CD8-positive, alpha-beta memory T cell (primary cell): ENCODE measurements around the gene NPTN. TPM values are rescaled to one million over a fixed set of nuclear protein-coding genes. Genes with fewer than 3 reads are reported as not detected.

Experiments
- CTCF ChIA-PET: fragments of 350-600 bp; sonication (Branson Sonifier 250); formaldehyde crosslinking; loops from one replicate; lab custom pipeline; 2021; ENCODE audit warnings: antibody characterized with exemption; lab: Charles Lee
- POLR2A ChIA-PET: fragments of 350-600 bp; sonication (Branson Sonifier 250); formaldehyde crosslinking; loops from one replicate; lab custom pipeline; 2021; ENCODE audit warnings: antibody characterized with exemption; lab: Charles Lee
- DNase-seq, 5 donors: peaks; one replicate each; pipeline versions ENCODE4 v3.0.0 to v3.0.0-alpha.2; 2020 to 2022; ENCODE audit warnings: mixed read lengths in 1 of 5
- H3K27ac ChIP-seq: one replicate; pipeline ENCODE4 v1.7.0; 2013; ENCODE audit warnings: low read depth, mild to moderate bottlenecking, low read length, moderate library complexity
- H3K27me3 ChIP-seq: 2 replicates; pipeline ENCODE4 v1.7.0; 2013; ENCODE audit warnings: low read length, mild to moderate bottlenecking; ENCODE audit not compliant: insufficient read depth, poor library complexity, severe bottlenecking
- H3K36me3 ChIP-seq: 2 replicates; pipeline ENCODE4 v1.7.0; 2013; ENCODE audit warnings: mild to moderate bottlenecking, low read length, moderate library complexity; ENCODE audit not compliant: insufficient read depth
- H3K4me1 ChIP-seq: 2 replicates; pipeline ENCODE4 v1.7.0; 2013; ENCODE audit warnings: mild to moderate bottlenecking, low read length, moderate library complexity; ENCODE audit not compliant: insufficient read depth
- H3K4me3 ChIP-seq: 2 replicates; pipeline ENCODE4 v1.7.0; 2013; ENCODE audit warnings: mild to moderate bottlenecking, low read length
- H3K9me3 ChIP-seq: 2 replicates; pipeline ENCODE4 v1.7.0; 2013; ENCODE audit warnings: mild to moderate bottlenecking, low read length
- H3K27ac Mint-ChIP-seq, 8 donors: one replicate each; pipeline ENCODE4 v1.8.0; 2020 to 2021; ENCODE audit warnings: mixed read lengths in 8 of 8, mild to moderate bottlenecking in 6 of 8, inconsistent platforms in 3 of 8, moderate library complexity in 3 of 8
- H3K27me3 Mint-ChIP-seq, 2 donors: one replicate each; pipeline ENCODE4 v1.8.0; 2020 to 2021; ENCODE audit warnings: mixed read lengths in 2 of 2, mild to moderate bottlenecking in 1 of 2, moderate library complexity in 1 of 2
- H3K36me3 Mint-ChIP-seq, 3 donors: one replicate each; pipeline ENCODE4 v1.8.0; 2020 to 2021; ENCODE audit warnings: mixed read lengths in 3 of 3, inconsistent platforms in 1 of 3, mild to moderate bottlenecking in 1 of 3
- H3K4me1 Mint-ChIP-seq, 3 donors: one replicate each; pipeline ENCODE4 v1.8.0; 2020 to 2021; ENCODE audit warnings: mixed read lengths in 3 of 3, inconsistent platforms in 1 of 3, mild to moderate bottlenecking in 1 of 3
- H3K4me3 Mint-ChIP-seq, 7 donors: one replicate each; pipeline ENCODE4 v1.8.0; 2020 to 2021; ENCODE audit warnings: mixed read lengths in 7 of 7, mild to moderate bottlenecking in 6 of 7, moderate library complexity in 4 of 7, inconsistent platforms in 2 of 7
- H3K9me3 Mint-ChIP-seq, 5 donors: one replicate each; pipeline ENCODE4 v1.8.0; 2020 to 2022; ENCODE audit warnings: mixed read lengths in 5 of 5, mild to moderate bottlenecking in 3 of 5, moderate library complexity in 2 of 5, inconsistent platforms in 1 of 5
- polyA plus RNA-seq: library from polyadenylated mRNA; unstranded; fragments of 300-500 nt; fragmentation: Illumina TruSeq; gene quantifications from one replicate; pipeline ENCODE4 v1.2.3, GENCODE V29; 2021
- total RNA-seq, 2 experiments: library from RNA; stranded (reverse); gene quantifications; one replicate each; pipeline ENCODE4 v1.2.3, GENCODE V29; 2021

NPTN gene
- total and polyA plus RNA-seq, 3 experiments from 2014 or later = 46.1 to 58.5 (median 55.8) TPM

DNA sequence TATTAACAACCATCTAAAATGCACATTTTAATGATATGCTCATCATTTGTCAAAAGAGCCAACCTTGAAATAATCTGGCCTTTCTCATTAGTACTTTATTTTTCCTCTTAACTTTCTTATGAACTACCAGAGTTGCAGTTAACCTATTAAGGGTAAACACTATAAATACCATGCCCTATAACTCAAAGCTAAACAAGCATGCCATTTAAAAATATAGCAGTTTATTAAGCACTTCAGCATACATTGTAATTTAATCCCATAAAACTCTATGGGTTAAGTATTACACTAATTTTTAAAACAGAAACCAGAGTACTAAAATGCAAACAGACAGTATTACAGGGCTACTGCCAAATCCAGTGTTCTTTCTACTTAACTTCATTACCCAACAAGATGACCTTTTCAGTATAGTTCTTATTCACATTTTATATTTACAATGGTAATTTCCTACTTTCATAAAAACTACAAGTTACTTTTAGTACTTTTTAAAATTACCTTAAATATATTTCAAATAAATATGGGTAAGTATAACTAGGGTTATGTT lies 11.8 kb downstream of the NPTN start:
- ChIA-PET CTCF (interaction anchor here (4.1 kb wide), 1 partner anchor 14 kb away, joined by 29 read pairs; the partner anchor contains the start of gene NPTN), POLR2A (interaction anchor here (0.7 kb wide), 1 partner anchor 17 kb away, joined by 3 read pairs; no protein-coding TSS in a partner anchor)
- DNase-seq = no peak
- Mint-ChIP-seq H3K36me3 (peaks cover 0 to 3% (median 0%) of the 10 kb centered on the region in 3 donors), H3K4me1 (peaks cover 58 to 83% (median 64%) of the 10 kb centered on the region in 3 donors), H3K9me3 (no peaks in the 10 kb centered on the region), H3K27me3 (no peaks in the 10 kb centered on the region), H3K4me3 (no peak overlapping the region), H3K27ac (peak overlapping the region in 1 of 8 donors; percentile 17)
- H3K9me3 ChIP-seq = no peaks in the 10 kb centered on the region
- no peak overlapping the region for H3K4me3 ChIP-seq
- H3K4me1 ChIP-seq = no peaks in the 10 kb centered on the region
- H3K27me3 ChIP-seq = no peaks in the 10 kb centered on the region
- H3K36me3 ChIP-seq = no peaks in the 10 kb centered on the region
- no peak overlapping the region for H3K27ac ChIP-seq

DNA sequence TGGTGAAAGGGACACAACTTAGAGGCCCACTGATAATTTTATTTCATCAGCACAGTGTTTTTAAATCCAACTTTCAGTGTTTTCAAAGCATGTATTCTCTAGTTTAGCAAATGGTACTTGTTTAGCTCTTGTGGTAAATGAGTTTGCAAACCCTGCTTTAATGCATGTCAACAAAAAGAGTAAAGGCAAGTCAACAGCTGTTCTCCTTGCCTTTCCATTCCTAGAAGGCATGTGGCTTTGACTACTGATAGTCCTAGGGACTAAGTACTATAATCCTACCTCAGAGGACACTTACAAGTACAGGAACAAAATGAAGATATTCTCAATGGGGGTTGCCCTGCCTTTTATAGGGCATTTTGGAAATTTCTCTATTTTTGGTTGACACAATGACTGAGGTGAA lies 13.1 kb downstream of the NPTN start:
- H3K27ac Mint-ChIP-seq = no peak overlapping the region
- H3K36me3 Mint-ChIP-seq = peaks cover 0 to 3% (median 0%) of the 10 kb centered on the region in 3 donors
- peak overlapping the region in 1 of 7 donors; percentile 6 for H3K4me3 Mint-ChIP-seq
- ChIA-PET POLR2A (no interaction called here), CTCF (interaction anchor here (3.5 to 4.1 kb wide), 2 partner anchors 15 to 16 kb away, joined by 16 to 29 read pairs; partner anchors contain the start of gene NPTN)
- Histone ChIP-seq H3K36me3 (no peaks in the 10 kb centered on the region), H3K4me3 (no peak overlapping the region), H3K27me3 (no peaks in the 10 kb centered on the region), H3K27ac (no peak overlapping the region), H3K9me3 (no peaks in the 10 kb centered on the region), H3K4me1 (no peaks in the 10 kb centered on the region)
- H3K4me1 Mint-ChIP-seq = peaks cover 60 to 88% (median 70%) of the 10 kb centered on the region in 3 donors
- H3K9me3 Mint-ChIP-seq = no peaks in the 10 kb centered on the region
- H3K27me3 Mint-ChIP-seq = no peaks in the 10 kb centered on the region
- DNase-seq = no peak

DNA sequence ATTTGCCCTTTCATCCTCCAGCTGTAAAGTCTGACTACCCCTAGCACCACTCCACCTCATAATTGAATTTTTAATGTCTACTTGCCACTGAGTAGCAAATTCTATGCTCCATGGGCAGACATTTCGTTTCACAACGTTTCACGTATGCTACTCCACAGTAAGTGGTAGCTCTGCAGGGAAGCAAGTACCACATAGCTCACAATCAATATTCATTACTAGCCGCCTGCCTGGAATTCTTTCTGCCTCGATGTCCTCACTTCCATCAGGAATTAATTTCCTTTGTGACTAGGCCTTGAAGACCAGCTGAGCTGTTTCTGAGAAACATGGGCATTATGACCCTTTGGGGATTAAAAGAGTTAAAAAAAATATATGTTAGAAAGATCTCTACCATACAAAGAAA lies 15.3 kb downstream of the NPTN start:
- no peak overlapping the region for H3K4me3 Mint-ChIP-seq
- no peaks in the 10 kb centered on the region for H3K27me3 ChIP-seq
- H3K27me3 Mint-ChIP-seq = no peaks in the 10 kb centered on the region
- H3K4me1 Mint-ChIP-seq = peaks cover 54 to 76% (median 67%) of the 10 kb centered on the region in 3 donors
- ChIA-PET POLR2A (no interaction called here), CTCF (interaction anchor here (0.9 to 3.5 kb wide), 2 partner anchors 16 to 18 kb away, joined by 3 to 16 read pairs; no protein-coding TSS in a partner anchor)
- no peak overlapping the region for H3K4me3 ChIP-seq
- no peak overlapping the region for H3K27ac Mint-ChIP-seq
- no peak for DNase-seq
- H3K4me1 ChIP-seq = no peaks in the 10 kb centered on the region
- H3K9me3 Mint-ChIP-seq = no peaks in the 10 kb centered on the region
- H3K9me3 ChIP-seq = no peaks in the 10 kb centered on the region
- H3K36me3 Mint-ChIP-seq = peaks cover 0 to 3% (median 0%) of the 10 kb centered on the region in 3 donors
- H3K36me3 ChIP-seq = no peaks in the 10 kb centered on the region
- no peak overlapping the region for H3K27ac ChIP-seq

DNA sequence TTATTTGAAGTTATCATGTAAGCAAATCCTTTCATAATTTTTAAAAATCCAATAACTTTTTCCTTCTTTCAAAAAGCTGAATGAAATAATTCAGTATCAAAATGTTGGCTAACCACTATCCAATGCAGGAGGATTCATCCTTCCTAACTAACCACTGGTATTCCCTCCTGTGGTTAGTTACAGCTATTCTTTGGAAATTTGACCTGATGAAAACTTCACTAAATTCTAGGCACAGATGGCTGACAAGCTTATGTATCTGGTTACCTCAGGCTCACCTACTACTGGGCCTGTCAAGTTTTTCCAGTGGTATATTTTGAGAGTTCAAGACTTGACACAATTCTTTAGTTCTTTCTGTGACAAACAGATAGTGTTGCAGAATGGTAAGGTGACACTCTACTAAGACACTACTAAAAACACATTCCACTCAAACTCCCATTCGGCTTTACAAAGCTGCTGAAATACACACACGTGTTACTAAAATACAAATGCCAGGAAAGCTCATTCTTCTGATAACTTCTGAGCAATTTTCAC lies 15.8 kb downstream of the NPTN start:
- POLR2A ChIA-PET = no interaction called here

DNA sequence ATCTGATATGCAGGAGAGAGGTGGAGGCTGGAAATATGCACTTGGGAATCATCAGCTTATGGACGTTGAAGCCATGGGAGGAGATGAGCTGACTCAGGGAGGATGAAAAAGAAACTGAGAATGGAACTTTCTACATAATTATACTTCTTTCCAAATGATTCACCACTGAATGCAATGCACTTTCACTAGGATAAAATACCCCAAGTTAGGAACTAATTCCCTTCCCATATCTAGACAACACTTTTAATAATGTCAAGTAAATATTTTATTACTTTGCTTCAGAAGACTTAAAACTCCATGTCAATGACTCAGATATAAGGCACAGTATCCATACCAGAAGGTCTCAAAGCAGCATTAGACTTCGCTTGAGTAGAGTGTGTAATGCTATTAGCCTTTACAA lies 24.2 kb downstream of the NPTN start:
- H3K27ac ChIP-seq = no peak overlapping the region
- CTCF ChIA-PET = interaction anchor here (3.0 kb wide), 1 partner anchor 27 kb away, joined by 17 read pairs; no protein-coding TSS in a partner anchor
- H3K9me3 ChIP-seq = no peaks in the 10 kb centered on the region
- no peak for DNase-seq
- Mint-ChIP-seq H3K9me3 (no peaks in the 10 kb centered on the region), H3K4me1 (peaks cover 46 to 60% (median 58%) of the 10 kb centered on the region in 3 donors), H3K4me3 (no peak overlapping the region), H3K27me3 (no peaks in the 10 kb centered on the region), H3K27ac (no peak overlapping the region), H3K36me3 (peaks cover 4 to 17% (median 5%) of the 10 kb centered on the region in 3 donors)
- no peak overlapping the region for H3K4me3 ChIP-seq
- peaks cover 7% of the 10 kb centered on the region for H3K4me1 ChIP-seq
- no peaks in the 10 kb centered on the region for H3K36me3 ChIP-seq
- no peaks in the 10 kb centered on the region for H3K27me3 ChIP-seq
- POLR2A ChIA-PET = no interaction called here

More for the DNA sequence above, 15.8 kb downstream of the NPTN start:
- Mint-ChIP-seq H3K27ac (no peak overlapping the region), H3K27me3 (no peaks in the 10 kb centered on the region), H3K36me3 (peaks cover 0 to 3% (median 0%) of the 10 kb centered on the region in 3 donors), H3K9me3 (no peaks in the 10 kb centered on the region), H3K4me3 (no peak overlapping the region), H3K4me1 (peaks cover 52 to 73% (median 64%) of the 10 kb centered on the region in 3 donors)
- H3K36me3 ChIP-seq = no peaks in the 10 kb centered on the region
- CTCF ChIA-PET = interaction anchor here (0.9 to 3.5 kb wide), 2 partner anchors 17 to 19 kb away, joined by 3 to 16 read pairs; no protein-coding TSS in a partner anchor
- H3K4me1 ChIP-seq = no peaks in the 10 kb centered on the region
- no peak overlapping the region for H3K27ac ChIP-seq
- no peak for DNase-seq
- no peaks in the 10 kb centered on the region for H3K27me3 ChIP-seq
- no peaks in the 10 kb centered on the region for H3K9me3 ChIP-seq
- no peak overlapping the region for H3K4me3 ChIP-seq

DNA sequence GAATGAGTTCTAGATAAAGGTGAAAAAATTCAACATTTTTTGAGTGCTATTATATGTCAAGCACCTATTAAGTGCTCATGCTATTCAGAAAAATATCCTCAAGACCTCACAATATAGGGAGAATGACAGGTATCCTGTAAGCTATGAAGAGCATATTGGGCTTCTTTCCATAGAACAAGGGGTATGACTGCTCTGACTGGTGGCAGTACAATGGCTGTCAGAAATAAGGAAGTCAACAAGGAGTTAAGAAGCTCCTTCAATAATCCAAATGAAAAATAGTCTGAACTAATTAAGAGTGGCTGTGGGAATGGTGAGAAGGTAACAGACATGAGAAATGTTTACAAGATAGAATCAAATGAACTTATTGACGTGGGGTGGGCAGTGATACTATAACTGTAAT lies 24.7 kb downstream of the NPTN start:
- Histone ChIP-seq H3K4me1 (peaks cover 10% of the 10 kb centered on the region), H3K9me3 (no peaks in the 10 kb centered on the region), H3K27ac (no peak overlapping the region), H3K36me3 (no peaks in the 10 kb centered on the region), H3K27me3 (no peaks in the 10 kb centered on the region), H3K4me3 (no peak overlapping the region)
- CTCF ChIA-PET = interaction anchor here (3.0 kb wide), 1 partner anchor 28 kb away, joined by 17 read pairs; no protein-coding TSS in a partner anchor
- H3K9me3 Mint-ChIP-seq = no peaks in the 10 kb centered on the region
- H3K4me1 Mint-ChIP-seq = peaks cover 46 to 60% (median 57%) of the 10 kb centered on the region in 3 donors
- H3K36me3 Mint-ChIP-seq = peaks cover 4 to 17% (median 5%) of the 10 kb centered on the region in 3 donors
- no peak for DNase-seq
- H3K27me3 Mint-ChIP-seq = no peaks in the 10 kb centered on the region
- no peak overlapping the region for H3K4me3 Mint-ChIP-seq
- POLR2A ChIA-PET = no interaction called here
- H3K27ac Mint-ChIP-seq = peak overlapping the region in 1 of 8 donors; percentile 21

DNA sequence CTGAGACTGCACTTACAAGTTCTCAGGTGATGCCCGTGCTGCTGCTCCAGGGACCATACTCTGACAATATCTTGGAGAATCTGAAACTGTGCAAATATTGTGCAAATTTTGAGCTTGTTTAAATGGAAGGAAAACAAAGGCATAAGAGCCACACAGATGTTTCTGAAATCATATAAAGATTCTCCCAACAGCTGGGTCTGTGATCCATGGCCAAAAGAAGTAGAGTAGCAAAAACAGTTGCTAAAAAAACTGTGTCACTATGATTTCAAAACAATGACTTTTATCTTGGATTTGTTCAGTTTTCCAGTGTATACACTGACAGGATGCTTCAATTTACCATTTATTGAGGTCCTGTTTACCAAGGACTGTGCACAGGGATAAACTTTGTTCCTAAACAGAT lies 25.3 kb downstream of the NPTN start:
- Mint-ChIP-seq H3K9me3 (no peaks in the 10 kb centered on the region), H3K36me3 (peaks cover 4 to 20% (median 5%) of the 10 kb centered on the region in 3 donors), H3K4me3 (no peak overlapping the region), H3K27ac (peak overlapping the region in 2 of 8 donors; percentile 1 to 14), H3K27me3 (no peaks in the 10 kb centered on the region), H3K4me1 (peaks cover 42 to 54% (median 53%) of the 10 kb centered on the region in 3 donors)
- no peak for DNase-seq
- ChIA-PET POLR2A (no interaction called here), CTCF (interaction anchor here (3.0 kb wide), 1 partner anchor 28 kb away, joined by 17 read pairs; no protein-coding TSS in a partner anchor)
- Histone ChIP-seq H3K4me1 (peaks cover 17% of the 10 kb centered on the region), H3K27ac (no peak overlapping the region), H3K9me3 (no peaks in the 10 kb centered on the region), H3K27me3 (no peaks in the 10 kb centered on the region), H3K36me3 (no peaks in the 10 kb centered on the region), H3K4me3 (no peak overlapping the region)

DNA sequence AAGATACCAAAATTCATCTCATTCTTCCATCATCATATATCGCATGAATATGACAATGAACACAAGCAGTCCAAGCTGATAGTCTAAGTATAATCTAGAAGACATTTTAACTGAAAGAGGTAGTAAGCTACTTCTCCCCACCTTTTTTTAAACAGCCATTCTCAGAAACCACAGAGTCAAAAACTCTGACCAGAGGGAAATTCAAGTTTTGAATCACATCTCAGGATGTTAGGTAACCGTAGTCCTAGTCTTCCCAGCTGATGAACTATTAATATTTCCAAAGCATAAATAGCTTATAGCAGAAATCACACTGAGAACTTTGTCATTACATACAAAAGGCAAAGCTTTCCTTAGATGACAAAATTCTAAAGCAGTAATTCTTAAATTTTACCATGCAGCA lies 25.8 kb downstream of the NPTN start:
- Histone ChIP-seq H3K4me3 (no peak overlapping the region), H3K27me3 (no peaks in the 10 kb centered on the region), H3K36me3 (no peaks in the 10 kb centered on the region), H3K27ac (no peak overlapping the region), H3K4me1 (peaks cover 21% of the 10 kb centered on the region), H3K9me3 (no peaks in the 10 kb centered on the region)
- Mint-ChIP-seq H3K9me3 (no peaks in the 10 kb centered on the region), H3K36me3 (peaks cover 4 to 20% (median 5%) of the 10 kb centered on the region in 3 donors), H3K4me1 (peaks cover 40 to 53% (median 51%) of the 10 kb centered on the region in 3 donors), H3K4me3 (peak overlapping the region in 1 of 7 donors; percentile 29), H3K27ac (peak overlapping the region in 2 of 8 donors; percentile 14 to 24), H3K27me3 (no peaks in the 10 kb centered on the region)
- CTCF ChIA-PET = interaction anchor here (3.0 kb wide), 1 partner anchor 29 kb away, joined by 17 read pairs; no protein-coding TSS in a partner anchor
- POLR2A ChIA-PET = no interaction called here
- DNase-seq = no peak
